ENCODE data around the gene AP5B1.
"Not testable (repeated sequence)": the region's sequence is repeated elsewhere in the genome, so short reads cannot be mapped to it uniquely, and the experiment has no call there.

The AP5B1 gene

DNA sequence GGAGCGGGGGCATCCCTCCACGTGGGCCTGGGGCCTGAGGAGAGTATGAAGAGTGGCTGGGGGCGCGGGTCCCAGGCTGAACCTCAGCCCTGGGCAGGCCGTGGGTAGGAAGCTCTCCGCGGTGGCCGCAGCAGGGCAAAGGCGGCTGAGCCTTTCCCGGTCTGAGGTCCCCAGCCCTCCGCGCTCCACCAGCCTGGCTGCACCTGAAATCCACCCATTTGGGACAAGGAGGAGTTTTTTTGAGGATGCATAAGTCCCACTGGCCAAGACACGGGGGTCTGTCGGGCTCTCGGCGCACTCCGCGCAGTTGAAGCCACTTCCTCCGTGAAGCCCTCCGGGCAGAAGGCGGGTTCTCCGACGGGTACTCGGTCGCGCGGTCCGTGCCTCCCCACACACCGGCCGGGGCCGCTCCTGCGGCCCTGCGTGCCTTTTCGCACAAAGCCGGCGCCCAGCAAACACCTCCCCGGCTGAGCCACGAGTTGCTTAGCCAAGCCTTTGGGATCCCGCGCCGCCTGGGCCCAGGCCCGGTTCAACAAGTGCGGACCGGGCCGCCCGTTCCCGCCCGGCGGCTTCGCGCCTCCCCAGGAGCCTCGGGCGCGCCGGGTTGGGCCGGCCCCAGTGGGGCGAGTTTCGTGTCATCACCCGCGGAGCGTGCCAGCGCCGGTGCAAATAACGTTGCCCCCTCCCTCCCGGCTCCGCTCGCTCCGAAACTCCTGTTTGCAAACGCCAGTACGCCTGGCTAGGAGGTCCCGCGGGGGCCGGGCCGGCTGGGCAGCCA is 5.4 kb upstream of the AP5B1 start:
- DNase-seq (ENCODE audit: low read depth, low spot score), result no peak

DNA sequence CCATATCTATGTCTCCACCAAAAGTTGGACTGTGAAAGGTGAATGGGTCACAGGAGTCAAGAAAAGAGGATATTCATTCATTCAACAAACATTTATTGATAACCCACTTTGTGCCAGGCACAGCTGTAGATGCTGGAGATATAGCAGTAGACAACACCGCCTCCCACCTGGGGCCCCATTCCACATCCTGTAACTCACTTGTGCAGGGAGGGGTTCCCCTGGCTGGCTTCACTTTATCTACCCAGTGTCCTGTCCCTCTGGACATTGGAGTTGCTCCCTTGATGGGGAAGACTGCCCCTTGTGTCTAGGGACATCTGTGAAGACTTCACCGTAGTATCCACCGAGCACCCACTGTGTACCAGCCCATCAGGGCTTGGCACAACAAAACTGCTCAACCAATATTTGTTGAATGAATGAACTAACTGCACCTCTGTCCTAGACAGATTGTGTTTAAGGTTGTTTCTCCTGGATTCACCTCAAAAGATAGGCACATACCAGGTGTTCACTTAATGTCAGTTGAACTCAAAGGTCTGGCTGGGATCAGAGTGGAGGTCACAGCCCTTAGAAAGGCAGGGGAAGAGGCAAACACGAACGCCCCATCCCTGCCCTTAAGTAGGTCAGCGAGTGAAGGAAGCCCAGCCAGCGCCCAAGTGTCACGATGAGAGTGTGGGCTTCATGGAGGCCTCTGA is 4.7 kb upstream of the AP5B1 start:
- DNase-seq (ENCODE audit: low read depth, low spot score), result no peak

DNA sequence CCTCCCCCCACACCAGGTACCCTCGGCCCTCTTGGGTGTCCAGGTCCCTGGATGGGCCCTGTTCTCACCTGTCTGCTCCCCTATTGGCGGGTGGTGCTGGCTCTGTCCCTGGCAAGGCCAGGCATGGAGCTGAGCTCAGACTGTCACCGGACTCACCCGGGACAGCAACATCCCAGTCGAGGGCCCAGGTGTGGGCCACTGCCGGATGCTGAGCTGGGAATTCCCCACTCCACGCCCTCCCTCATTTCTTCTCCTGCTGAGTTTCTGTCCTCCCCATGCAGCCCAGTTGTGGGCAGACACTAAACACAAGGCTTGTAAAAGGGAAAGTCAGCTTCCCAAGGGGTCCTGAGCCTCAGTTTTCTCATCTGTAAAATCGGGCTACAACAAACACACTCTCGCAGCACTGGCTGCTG is 2.0 kb upstream of the AP5B1 start:
- DNase-seq (ENCODE audit: low read depth, low spot score), result no peak

DNA sequence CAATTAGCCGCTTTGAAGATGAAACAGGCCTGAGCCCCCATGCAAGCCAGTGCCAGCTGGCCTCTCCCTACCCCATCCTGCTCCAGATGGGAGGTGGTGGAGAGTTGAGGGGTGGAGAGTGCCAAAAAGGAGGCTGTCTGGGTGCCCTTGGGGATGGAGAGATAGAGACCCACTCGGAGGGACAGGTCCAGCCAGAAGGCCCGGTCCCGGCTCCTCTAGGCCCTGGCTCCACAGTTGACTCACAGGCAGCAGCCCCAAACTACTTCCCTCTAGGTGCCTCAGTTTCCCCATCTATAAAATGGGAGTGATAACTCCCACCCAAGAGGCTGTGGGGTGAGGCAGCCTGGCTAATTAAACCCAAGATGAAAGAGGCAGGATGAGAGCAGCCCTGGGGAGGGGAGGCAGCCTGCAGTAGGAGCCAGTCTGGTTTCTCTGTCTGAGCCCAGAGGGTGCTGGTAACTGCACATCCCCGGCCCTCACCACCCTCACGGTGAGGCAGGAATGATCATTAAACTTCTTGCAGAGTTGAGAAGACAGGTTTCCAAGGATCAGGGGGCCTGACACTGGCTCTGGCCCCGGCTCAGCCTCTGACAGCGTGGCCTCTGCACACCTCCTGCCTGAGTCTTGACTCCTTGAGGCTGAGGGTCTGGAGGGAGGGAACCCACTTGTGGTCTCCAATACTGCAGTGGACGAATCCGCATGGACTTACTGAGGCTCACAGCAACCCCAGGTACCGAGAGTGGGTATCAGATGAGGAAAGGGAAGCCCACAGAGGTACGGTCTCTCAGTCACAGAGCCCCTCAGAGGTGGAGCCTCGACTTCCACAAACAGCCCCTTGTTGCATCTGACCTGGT is 1.4 kb upstream of the AP5B1 start:
- no peak for DNase-seq (ENCODE audit: low read depth, low spot score)

DNA sequence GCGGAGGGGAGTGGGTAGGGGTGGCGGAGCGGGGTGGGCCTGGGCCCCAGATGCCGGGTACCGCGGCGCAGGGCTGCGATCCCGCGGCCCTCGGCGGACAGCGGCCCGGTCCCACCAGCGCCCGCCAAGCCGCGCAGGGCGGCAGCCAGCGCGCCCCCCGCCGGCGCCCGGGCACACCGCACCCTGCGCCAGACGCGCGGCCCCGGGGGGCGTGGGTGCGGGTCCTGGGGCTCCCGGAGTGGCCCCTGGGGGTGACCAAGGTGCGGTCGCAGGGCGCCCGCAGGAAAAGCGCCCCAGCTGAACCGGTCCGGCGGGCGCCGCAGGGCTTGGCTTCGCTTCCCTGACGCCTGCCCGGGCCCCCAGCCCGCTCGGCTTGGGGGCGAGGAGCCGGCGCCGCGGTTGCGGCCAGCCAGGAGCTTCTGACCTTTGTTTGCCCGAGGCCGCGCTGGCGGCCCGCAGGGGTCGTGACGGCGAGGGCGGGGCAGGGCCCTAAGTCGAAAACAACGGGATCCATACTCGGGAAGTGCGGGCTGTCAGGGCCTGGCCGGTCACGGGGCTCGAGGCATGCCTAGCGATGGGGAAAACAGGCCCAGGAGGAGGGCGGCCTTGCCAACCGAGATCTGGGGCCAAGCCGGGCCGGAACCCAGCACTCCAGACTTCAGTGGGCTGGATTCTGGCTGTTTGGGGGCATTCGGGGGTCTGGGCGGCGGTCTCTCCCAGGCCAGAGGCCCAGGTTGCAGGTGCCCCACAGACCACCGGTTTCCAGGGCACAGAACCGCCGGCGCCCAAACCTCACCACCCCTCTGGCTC is 581 bp upstream of the AP5B1 start:
- DNase-seq (ENCODE audit: low read depth, low spot score), result no peak

DNA sequence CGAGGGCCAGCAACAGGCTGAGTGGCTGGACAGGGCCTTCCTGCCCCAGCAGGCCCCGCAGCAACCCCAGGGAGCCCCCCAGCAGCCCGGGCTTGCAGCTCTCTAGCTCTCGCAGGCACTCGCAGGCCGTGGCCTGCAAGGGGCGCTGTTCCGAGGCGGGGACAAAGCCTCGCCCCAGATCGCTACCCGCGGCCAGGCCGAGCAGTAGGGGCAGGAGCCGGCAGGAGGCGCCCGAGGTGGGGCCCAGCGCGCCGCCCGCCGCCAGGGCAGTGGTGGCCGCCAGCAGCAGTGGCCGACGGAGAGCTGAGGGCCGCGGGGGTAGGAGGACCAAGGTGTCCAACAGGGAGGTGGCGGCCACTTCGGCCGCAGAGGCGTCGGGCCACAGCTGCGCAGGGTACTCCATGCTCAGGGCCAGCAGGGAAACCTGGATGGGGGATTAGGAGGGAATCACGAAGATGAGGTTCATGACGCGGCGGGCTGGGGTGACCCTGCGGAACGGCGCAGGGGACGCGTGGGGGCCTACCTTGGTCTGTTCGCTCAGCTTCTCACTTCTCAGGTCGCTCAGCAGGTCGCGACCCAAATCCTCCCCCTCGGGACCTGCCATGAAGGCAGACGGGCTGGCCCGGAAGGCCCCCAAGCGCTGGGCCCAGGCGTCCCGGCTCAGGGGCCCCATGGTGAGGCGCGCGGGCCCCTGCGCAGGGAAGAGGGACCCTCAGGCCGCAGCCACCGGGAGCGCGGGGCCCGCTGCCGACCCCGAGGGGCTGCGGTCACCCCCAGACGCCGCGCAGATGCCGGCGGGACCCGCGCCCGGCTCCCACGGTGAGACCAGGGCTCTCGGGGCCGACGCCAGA is 632 bp downstream of the AP5B1 start:
- DNase-seq (ENCODE audit: low read depth, low spot score), result no peak

DNA sequence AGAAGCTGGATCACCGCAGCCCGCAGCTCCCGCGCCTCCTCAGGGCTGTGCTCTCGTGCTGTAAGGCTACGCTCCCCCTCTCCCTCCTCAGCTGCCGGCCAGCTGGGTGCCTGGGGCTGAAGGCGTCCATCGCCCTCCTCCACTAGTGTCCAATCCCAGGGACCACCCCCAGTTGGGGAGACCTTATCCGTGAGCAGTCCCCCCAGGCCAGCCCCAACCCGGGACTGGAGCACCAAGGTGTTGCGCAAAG is 1.2 kb downstream of the AP5B1 start:
- no peak for DNase-seq (ENCODE audit: low read depth, low spot score)

DNA sequence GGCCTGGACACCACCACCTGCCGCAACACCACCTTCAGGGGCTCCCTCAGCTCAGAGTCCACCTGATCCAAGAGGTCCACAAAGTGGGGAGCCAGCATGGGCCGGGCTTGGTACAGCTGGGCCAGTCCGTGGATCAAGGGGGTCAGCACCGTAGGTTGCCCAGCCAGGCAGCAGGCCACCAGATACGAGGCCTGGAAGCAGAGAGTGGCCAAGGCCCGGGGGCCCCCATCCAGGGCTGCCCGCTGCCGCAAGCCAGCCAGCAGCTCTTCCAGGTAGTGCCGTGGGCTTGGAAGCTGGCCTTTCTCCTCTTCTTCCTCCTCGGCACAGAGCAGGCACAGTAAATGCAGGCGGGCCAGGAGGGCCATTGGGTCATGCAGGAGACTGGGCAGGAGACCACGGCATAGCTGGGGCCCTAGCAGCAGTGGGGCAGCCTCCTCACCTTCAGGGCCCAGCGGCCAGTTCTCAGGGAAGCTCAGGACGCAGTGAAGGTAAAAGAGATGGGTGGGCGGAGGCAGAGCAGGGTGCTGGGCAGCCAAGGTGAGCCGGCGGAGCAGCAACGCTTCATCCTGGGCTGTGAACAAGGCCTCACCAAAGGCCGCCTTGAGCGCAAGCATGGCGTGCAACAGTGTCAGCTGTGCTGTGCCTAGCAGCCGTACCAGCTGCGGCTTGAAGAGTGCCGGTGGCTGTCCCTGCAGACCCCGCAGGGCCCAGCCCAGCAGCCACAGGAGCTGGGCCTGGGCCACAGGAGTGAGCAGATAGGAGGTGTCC is 1.7 kb downstream of the AP5B1 start:
- no peak for DNase-seq (ENCODE audit: low read depth, low spot score)

DNA sequence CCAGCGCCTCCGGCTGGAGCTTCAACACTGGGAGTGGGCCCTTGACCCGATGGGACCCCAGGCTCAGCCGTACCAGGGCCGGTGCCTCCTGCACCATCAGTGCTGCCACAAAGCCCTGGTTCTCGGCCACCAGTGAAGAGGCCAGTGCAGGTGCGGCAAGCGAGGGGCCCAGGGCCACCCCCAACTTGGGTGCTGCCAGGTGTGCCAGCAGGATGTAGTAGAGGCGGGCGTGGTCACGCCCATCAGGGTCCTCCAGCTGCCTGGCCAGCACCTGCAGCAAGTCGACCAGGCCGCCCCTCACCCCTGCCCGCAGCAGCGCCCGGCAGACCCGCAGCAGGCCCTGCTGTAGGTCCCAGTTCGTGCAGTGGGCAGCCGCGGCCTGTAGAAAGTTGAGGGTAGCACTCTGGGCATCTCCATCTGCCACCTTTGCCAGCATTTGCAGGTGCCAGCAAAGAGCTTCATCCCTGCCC is 2.3 kb downstream of the AP5B1 start:
- no peak for DNase-seq (ENCODE audit: low read depth, low spot score)

DNA sequence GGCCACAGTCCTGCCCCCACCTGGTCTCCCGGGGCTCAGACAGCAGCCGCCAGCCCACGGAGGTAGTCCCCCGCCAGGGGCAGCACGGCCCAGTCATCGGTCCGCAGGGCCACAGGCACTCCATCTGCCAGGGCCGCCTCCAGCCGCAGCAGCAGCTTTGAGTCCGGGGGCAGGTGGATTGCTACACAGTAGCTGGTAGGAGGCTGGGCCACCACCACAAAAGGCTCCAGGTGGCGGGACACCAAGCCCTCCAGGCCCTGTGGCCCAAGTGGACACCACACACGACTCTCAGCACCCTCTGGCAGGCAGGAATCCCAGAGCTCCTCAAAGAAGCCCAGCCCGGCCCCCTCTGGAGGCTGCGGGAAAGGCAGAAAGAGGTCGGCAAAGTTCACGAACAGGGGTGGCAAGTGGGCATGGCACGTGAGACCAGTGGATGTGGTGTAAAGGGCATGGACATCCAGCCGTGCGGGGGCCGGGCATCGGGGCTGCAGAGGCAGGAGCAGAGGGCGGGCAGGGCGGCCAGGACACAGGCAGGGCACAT is 2.9 kb downstream of the AP5B1 start:
- no peak for DNase-seq (ENCODE audit: low read depth, low spot score)

DNA sequence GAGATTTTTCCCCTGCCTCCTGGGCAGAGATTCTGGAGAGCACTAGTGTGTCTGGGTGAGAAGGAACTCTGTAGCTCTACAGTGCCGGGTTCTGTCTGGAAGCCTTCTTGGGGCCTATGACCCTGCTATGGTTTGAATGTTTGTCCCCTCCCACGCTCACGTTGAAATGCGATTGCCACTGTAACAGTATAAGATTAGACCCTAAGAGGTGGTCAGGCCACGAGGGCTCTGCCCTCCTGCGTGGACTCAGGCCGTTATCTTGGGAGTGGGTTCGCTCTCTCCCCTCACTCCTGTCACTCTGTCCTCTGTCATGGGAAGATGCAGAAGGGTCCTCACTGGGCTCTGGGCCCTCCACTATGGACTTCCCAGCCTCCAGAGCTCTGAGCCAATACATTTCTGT is 3.5 kb downstream of the AP5B1 start:
- no peak for DNase-seq (ENCODE audit: low read depth, low spot score)

DNA sequence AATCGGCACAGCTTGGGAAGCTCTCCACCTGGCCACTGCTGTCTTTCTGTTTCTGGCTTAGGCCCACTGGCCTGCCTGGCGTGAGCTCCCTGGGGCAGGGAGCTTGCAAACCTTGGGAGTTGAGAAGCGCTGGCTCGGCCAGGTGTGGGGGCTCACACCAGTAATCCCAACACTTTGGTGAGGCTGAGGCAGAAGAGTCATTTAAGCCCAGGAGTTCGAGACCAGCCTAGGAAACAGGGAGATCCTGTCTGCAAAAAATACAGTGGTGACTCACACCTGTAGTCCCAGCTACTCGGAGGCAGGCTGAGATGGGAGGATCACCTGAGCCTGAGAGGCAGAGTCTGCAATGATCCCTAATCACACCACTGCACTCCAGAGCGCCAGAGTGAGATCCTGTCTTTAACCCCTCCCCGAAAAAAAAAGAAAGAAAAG is 4.0 kb downstream of the AP5B1 start:
- DNase-seq (ENCODE audit: low read depth, low spot score), result no peak

DNA sequence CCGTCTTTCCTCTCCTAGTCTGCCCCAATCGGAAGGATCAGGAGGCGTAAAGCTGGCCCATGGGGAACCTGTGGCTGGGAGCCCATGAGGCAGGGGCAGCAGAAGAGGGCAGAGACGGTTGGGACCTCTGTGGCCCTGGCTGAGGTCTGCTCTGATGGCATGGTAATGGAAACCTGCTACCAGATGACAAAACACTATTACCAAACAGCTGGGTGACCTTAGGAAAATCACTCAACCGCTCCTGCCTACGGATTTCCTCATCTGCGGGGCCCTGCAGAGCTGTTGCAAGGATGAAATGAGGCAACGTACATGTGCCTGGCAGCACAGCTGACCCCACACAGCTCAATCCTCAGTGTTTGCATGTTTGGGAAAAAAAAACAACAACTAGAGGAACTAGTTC is 4.6 kb downstream of the AP5B1 start:
- DNase-seq (ENCODE audit: low read depth, low spot score), result no peak

DNA sequence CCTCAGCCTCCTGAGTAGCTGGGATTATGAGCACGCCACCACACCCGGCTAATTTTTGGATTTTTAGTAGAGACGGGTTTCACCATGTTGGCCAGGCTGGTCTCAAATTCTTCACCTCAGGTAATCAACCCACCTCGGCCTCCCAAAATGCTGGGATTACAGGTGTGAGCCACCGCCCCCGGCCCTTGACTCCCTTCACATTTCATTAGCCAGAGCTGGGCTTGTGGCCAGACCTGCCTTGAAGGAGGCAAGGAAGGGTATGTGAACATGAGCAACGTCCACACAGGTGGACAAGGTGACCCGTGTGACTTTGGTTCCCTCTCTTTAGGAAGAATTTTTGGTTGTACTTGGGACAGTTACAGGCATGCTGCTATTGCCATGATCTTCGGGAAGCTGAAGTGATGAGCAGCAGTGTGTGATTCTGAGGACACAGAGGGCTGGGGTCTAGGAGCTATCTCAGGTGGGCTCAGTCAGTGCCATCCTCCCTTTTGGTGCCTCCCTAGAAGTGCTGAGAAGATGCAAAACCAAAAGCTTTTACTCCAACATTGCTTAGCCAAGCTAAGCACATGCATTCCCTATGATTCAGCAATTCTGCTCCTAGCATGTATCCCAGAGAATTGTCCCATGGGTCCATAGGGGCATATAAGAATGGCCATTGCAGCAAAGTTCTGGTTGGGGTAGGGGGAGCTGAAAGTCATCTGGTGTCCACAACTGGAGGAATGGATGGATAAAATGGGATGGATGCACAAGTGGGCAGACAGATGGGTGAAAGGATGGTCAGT is 6.1 kb downstream of the AP5B1 start:
- no peak for DNase-seq (ENCODE audit: low read depth, low spot score)

DNA sequence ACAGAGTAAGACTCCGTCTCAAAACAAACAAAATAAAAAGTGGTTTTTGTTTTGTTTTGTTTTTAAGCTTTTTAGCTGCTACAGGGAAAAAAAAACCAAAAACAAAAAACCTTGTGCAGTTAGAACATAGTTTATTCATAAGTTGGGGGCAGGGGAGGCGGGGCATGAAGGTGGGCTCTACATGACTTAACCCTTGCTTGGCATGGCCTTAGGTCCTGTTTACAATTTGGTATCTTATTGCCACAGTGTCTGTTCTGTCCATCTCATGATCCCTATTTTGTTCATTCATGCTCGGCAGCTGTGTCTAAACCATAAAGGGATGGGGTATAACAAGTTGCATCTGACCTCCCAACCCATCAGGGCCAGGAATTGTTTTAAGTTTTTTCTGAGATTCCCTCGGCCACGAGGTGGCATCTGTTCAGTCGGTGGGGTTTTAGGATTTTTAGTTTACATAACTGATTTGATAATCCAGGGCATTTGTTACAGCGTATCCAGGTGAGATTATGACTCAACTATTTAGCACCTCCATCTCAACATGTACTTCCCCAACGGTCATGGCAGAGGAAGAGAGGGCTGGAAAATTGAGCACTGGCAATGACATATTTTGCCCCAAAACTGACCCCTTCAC is 6.9 kb downstream of the AP5B1 start:
- no peak for DNase-seq (ENCODE audit: low read depth, low spot score)

DNA sequence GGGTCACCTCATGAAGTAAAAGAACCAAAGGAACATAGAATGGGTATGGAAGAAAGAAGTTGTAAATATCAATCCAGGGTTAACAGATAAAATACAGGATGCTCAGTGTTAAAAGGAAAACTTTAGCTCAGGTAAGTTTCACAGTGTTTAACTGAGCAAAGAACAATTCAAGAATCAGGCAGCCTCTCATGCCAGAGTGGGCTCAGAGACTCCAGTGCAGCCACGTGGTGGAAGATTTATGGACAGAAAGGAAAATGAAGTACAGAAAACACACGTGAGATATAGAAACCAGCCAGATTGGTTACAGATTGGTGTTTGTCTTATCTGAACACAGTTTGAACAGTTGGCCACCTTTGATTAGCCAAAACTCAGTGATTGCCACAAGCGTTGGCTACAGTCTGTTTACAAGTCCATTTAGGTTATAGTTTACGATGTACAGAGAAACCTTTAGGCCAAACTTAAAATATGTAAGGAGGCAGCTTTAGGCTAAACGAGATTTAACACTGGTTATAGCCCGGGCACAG is 9.1 kb downstream of the AP5B1 start:
- DNase-seq (ENCODE audit: low read depth, low spot score), result no peak

DNA sequence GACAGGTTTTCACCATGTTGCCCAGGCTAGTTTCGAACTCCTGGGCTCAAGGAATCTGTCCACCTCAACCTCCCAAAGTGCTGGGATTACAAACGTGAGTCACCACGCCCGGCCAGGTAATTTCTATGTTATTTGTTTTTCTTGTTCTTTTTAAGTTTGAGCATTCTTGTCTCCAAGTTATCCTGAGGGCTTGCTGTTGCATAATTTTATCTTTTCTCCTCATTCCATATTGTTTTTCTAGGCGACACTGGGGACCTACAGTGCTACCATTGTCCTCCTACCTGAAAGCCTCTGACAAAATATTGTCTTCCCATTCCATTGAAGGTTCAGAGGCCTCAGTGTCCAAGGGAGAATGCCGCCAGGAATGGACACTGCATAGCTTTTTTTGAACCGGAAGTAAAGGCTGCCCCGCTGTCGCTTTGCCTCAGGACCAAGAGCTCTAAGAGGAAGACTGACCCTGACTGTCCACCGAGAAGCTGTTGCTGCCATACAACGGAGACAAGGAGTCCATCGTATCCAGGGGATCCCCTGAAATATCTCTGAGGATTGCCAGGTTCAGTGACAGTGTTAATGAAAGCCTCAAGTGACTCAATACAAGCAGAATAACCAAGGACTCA is 9.7 kb downstream of the AP5B1 start:
- DNase-seq (ENCODE audit: low read depth, low spot score), result no peak

DNA sequence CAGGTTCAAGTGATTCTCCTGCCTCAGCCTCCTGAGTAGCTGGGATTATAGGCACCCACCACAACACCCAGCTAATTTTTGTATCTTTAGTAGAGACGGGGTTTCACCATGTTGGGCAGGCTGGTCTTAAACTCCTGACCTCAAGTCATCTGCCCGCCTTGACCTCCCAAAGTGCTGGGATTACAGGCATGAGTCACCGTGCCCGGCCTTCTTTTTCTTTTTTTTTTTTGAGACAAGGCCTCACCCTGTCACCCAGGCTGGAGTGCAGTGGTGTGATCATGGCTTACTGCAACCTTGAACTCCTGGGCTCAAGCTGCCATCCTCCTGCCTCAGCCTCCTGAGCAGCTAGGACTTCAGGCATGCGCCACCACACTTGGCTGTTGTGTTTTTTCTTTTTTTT is 13.0 kb downstream of the AP5B1 start:
- DNase-seq (ENCODE audit: low read depth, low spot score), result not testable (repeated sequence)

All from brain pericyte (primary cell).